ENCODE measurements around the gene GCNT1.
"Not testable (repeated sequence)": the region's sequence is repeated elsewhere in the genome, so short reads cannot be mapped to it uniquely, and the experiment has no call there.

GCNT1 gene

GRCh38 chr9:76491056-76491455 lies 32.1 kb downstream of the GCNT1 start:
- not testable (repeated sequence) for DNase-seq (ENCODE audit: low read depth)

GRCh38 chr9:76493496-76493895 lies 34.5 kb downstream of the GCNT1 start:
- DNase-seq (ENCODE audit: low read depth): not testable (repeated sequence)

- no peak for DNase-seq (ENCODE audit: low read depth)
Measured at GRCh38 chr9:76500061-76500460, 41.1 kb downstream of the GCNT1 start.

GRCh38 chr9:76502746-76503145 lies 43.8 kb downstream of the GCNT1 start:
- DNase-seq (ENCODE audit: low read depth): no peak

DNA sequence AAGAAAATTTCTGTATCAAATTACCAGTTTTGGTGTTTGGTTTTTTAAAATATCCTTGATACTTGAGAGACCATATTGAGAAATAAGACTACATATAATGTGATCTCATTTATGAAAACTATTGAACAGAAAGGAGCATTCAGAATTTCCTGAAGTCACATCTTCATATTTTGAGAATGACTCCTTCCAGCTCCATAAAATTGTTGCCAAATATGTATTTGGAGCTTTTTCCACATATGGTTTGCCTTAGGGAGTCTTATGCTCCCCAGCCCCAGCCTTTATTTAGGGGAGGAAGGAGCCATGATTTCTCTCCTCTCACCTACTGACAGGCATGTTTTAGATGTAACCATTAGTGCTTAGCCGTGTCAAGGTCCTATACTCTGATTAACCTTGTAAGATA lies 51.1 kb downstream of the GCNT1 start:
- peak; percentile 22 for DNase-seq (ENCODE audit: low read depth)

- no peak for DNase-seq (ENCODE audit: low read depth)
Measured at GRCh38 chr9:76510446-76510845, 51.5 kb downstream of the GCNT1 start.

- DNase-seq (ENCODE audit: low read depth): peak; percentile 71
Measured at GRCh38 chr9:76512826-76513225, 53.8 kb downstream of the GCNT1 start.

DNA sequence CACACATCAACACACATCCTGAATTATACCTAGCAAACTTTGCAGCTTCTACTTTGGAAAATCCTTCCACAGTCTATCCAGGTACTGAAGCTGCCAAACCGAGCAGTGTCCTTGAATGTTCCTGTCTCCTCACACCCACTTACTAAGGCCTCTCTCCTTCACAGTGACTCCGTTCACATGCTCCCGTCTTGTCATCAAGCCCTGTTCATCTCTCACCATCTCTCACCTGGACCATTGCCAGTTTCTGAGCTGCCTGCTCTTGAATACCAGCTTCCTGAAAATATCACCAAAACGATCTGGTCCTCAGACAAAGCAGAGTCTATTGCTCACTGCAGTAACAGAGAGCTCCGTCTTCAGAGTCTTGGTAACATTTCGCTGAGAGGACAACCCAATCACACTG lies 57.4 kb downstream of the GCNT1 start:
- no peak for DNase-seq (ENCODE audit: low read depth)

GRCh38 chr9:76516871-76517270 lies 57.9 kb downstream of the GCNT1 start:
- DNase-seq (ENCODE audit: low read depth): no peak

- DNase-seq (ENCODE audit: low read depth): peak; percentile 51
Measured at GRCh38 chr9:76519075-76519835, 60.3 kb downstream of the GCNT1 start.

- no peak for DNase-seq (ENCODE audit: low read depth)
Measured at GRCh38 chr9:76521244-76521681, 62.3 kb downstream of the GCNT1 start.

DNA sequence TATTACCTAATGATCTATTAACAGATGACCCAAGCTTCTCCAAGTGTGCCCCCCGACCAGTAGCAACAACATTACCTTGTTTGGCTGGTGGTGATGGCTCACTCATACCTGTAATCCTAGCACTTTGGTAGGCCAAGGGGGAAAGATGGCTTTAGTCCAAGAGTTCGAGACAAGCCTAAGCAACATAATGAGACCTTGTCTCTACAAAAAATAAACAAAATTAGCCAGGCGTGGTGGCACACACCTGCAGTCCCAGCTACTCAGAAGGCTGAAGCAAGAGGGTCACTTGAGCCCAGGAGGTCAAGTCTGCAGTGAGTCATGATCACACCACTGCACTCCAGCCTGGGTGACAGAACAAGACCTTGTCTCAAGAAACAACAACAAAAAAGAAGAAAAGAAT lies 62.9 kb downstream of the GCNT1 start:
- DNase-seq (ENCODE audit: low read depth): no peak

GRCh38 chr9:76523617-76524200 lies 64.7 kb downstream of the GCNT1 start:
- DNase-seq (ENCODE audit: low read depth): not testable (repeated sequence)

GRCh38 chr9:76525196-76525595 lies 66.2 kb downstream of the GCNT1 start:
- no peak for DNase-seq (ENCODE audit: low read depth)

DNA sequence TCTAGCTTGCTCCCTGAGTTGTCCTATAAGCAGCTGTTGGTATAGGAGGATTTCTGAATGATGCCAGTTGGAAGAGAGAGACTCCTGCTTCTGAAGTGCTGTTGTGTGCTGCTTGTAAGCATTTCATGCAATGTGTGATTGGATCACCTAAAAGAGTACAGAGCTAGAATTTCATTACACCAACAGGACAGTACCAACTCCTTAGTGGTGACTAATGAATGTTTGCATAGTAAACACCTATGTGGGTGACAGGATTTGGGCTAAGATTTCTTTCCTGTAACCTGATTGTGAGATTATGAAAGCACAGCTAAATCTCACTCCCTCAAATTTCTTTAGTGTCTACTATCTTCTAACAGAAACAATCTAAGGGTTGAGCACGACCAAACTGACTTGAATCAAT lies 67.0 kb downstream of the GCNT1 start:
- no peak for DNase-seq (ENCODE audit: low read depth)

- DNase-seq (ENCODE audit: low read depth): no peak
Measured at GRCh38 chr9:76528056-76528455, 69.1 kb downstream of the GCNT1 start.

- DNase-seq (ENCODE audit: low read depth): no peak
Measured at GRCh38 chr9:76528642-76529190, 69.7 kb downstream of the GCNT1 start.

DNA sequence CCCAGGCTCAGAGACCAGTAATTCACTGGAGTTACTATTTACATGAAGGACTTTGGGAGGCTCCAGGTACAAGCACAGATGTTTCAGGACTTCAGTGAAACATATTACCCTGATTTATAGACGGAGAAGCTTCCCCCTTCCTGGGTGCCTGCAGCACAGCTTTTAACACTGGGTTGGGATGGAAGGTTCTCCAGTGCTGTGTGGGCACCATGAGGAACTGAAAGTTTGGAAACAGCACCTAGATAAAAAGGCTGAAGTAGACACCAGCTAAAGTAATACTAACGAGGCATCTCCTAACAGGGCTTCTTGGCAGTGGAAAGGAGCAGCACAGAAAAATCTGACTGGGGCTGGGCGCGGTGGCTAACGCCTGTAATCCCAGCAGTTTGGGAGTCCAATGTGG lies 70.7 kb downstream of the GCNT1 start:
- DNase-seq (ENCODE audit: low read depth): no peak

- peak; percentile 17 for DNase-seq (ENCODE audit: low read depth)
Measured at GRCh38 chr9:76530458-76531110, 71.6 kb downstream of the GCNT1 start.

DNA sequence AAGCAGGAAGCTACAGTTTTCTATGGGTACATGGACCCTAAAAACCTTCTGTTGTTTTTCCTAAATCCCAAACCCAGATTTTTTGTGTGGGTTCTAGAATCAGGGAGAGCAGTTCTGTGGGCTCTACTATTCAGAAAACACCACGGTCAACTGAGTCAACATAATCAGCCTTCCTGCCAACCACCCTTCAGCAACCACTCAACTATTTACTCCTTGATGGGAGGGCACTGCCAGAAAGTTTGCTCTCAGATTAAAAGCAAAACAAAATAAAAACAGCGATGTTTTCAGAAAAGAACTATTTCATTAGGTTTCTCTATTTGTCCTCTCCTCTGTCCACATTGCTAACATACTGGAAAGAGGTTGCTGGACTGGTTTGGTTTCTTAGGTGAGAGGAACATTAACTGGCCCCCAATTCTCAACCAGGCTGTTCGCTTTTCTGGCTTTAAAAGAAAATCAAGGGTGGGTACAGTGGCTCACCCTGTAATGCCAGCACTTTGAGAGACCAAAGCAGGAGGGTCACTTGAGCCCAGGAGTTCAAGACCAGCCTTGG lies 72.3 kb downstream of the GCNT1 start:
- DNase-seq (ENCODE audit: low read depth): no peak

- DNase-seq (ENCODE audit: low read depth): not testable (repeated sequence)
Measured at GRCh38 chr9:76532877-76533276, 73.9 kb downstream of the GCNT1 start.

DNA sequence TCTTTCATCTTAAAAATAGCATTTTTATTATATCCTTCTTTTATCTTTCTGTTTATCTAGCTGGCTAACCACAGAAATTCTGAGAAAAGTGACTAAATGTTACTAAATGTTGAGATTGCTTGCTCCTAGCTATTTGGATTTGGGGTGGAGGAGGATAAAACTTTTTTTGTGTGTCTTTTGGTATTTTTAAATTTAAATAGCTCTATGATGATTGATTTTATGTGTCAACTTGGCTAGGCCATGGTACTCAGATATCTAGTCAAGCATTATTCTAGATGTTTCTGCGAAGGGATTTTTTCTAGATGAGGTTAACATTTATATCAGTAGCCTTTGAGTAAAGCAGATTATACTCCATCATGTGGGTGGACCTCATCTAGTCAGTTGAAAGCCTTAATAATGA lies 75.0 kb downstream of the GCNT1 start:
- peak; percentile 71 for DNase-seq (ENCODE audit: low read depth)
